Esophagus squamous epithelium (tissue), 5 donors: Measurements from ENCODE around the gene CDK6. TPM values are rescaled to one million over a fixed set of nuclear protein-coding genes. Genes with fewer than 3 reads are reported as not detected.

ENCODE experiments used
- DNase-seq: peaks from one replicate; lab custom pipeline; 2025; lab: John Stamatoyannopoulos, UW
- H3K27ac ChIP-seq, 4 donors: fragments of 200-600 bp; sonication (generic); one replicate each; pipeline ENCODE4 v1.5.1; 2016 to 2019; ENCODE audit warnings: mild to moderate bottlenecking in 1 of 4
- H3K27me3 ChIP-seq, 4 donors: fragments of 200-600 bp; sonication (generic); 1 replicate in 3 of 4; 2 replicates in 1 of 4; pipeline versions ENCODE4 v1.5.1 to v1.6.0; 2017 to 2021; ENCODE audit warnings: antibody characterized with exemption in 1 of 4
- H3K36me3 ChIP-seq, 3 donors: fragments of 200-600 bp; sonication (generic); one replicate each; pipeline ENCODE4 v1.5.1; 2016 to 2019
- H3K4me1 ChIP-seq, 3 donors: fragments of 200-600 bp; sonication (generic); one replicate each; pipeline ENCODE4 v1.5.1; 2017 to 2019
- H3K4me3 ChIP-seq, 4 donors: fragments of 200-600 bp; sonication (generic); 1 replicate in 3 of 4; 2 replicates in 1 of 4; pipeline ENCODE4 v1.5.1; 2016 to 2019; ENCODE audit warnings: mild to moderate bottlenecking in 2 of 4, moderate library complexity in 1 of 4
- H3K9me3 ChIP-seq, 3 donors: fragments of 200-600 bp; sonication (generic); one replicate each; pipeline ENCODE4 v1.5.1; 2016 to 2019
- POLR2A ChIP-seq, 4 donors: fragments of 450-650 bp; IDR thresholded peaks; one replicate each; pipeline ENCODE4 v1.6.1; 2017; ENCODE audit warnings: antibody characterized with exemption in 4 of 4, mild to moderate bottlenecking in 4 of 4, moderate library complexity in 3 of 4
- WGBS, 2 donors: methylation state at CpG; one replicate each; pipeline ENCODE4 v1.1.5; 2018; 5-methylcytosine and 5-hydroxymethylcytosine counted together
- intact Hi-C: fragments of 100-400 bp; cut with DNase I; formaldehyde crosslinking; loops from one replicate; pipeline ENCODE4 v1.15.0; 2022
- total RNA-seq, 4 donors: library from RNA; depleted of rRNA; stranded (reverse); fragments of >200 nt; gene quantifications; one replicate each; pipeline ENCODE4 v1.1.0, GENCODE V29; 2016
- TF ChIP-seq, protein P1 (sequence below), 6 experiments: fragments of 450-650 bp in 4 of 6; fragments of 200-600 bp in 2 of 6; sonication (generic) in 2 of 6; IDR thresholded peaks; one replicate each; pipeline ENCODE4 v1.5.1; 2016 to 2019; ENCODE audit warnings: antibody characterized with exemption in 6 of 6, mild to moderate bottlenecking in 4 of 6, moderate library complexity in 4 of 6
- donor health status: DM: yes; HTN: yes; CAD: no.

The CDK6 gene
- total RNA-seq, 4 donors from 2014 or later: 15.6 to 59.2 (median 32.4) TPM

DNA sequence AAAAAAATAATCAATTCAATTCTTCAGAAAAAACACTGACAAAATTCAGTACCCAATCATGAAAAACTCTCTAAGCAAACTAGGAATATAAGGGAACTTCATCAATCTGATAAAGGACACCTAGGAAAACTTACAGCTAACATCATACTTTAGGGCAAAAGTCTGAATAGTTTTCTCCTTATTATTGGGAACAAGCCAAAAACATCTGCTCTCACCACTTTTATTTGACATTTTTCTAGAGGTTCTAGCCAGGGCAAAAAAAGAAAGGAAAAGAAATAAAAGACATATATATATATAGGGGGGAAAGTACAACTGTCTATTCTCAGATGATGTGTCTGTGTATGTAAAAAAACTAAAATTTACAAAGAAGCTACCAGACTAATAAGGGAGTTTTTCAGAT is 19.0 kb downstream of the CDK6 start:
- Histone ChIP-seq H3K4me3 (no peak overlapping the region), H3K27me3 (no peaks in the 10 kb centered on the region), H3K9me3 (no peaks in the 10 kb centered on the region), H3K27ac (no peak overlapping the region), H3K4me1 (peaks cover 0 to 15% (median 0%) of the 10 kb centered on the region in 3 donors), H3K36me3 (no peaks in the 10 kb centered on the region)
- TF ChIP-seq, protein P1, sequence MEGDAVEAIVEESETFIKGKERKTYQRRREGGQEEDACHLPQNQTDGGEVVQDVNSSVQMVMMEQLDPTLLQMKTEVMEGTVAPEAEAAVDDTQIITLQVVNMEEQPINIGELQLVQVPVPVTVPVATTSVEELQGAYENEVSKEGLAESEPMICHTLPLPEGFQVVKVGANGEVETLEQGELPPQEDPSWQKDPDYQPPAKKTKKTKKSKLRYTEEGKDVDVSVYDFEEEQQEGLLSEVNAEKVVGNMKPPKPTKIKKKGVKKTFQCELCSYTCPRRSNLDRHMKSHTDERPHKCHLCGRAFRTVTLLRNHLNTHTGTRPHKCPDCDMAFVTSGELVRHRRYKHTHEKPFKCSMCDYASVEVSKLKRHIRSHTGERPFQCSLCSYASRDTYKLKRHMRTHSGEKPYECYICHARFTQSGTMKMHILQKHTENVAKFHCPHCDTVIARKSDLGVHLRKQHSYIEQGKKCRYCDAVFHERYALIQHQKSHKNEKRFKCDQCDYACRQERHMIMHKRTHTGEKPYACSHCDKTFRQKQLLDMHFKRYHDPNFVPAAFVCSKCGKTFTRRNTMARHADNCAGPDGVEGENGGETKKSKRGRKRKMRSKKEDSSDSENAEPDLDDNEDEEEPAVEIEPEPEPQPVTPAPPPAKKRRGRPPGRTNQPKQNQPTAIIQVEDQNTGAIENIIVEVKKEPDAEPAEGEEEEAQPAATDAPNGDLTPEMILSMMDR (IDR thresholded peaks at IDR 0.05): no peak
- TF ChIP-seq POLR2A (IDR thresholded peaks at IDR 0.05): no peak
- intact Hi-C loops: no loop called here
- no peak for DNase-seq

DNA sequence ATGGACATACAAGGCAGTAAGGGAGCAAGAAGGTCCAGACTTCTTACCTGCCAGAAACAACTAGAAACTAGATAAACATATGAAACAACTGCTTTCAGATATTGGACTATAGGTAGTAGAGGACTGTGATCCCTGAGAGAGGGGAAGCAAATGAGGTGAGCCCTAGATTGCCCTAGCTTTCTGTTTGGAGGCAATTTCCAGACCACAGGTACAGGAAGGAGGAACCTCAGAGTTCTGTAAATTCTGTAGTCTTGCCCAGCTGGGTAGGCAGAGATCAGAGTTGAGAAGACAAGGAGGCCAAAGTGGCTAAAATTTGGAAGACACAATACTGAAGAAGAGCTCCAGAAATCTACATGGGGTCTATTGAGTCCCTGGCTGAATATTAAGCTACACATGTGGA is 21.0 kb downstream of the CDK6 start:
- intact Hi-C loops: no loop called here
- no peak for DNase-seq
- H3K27ac ChIP-seq: no peak overlapping the region
- no peaks in the 10 kb centered on the region for H3K27me3 ChIP-seq
- no peaks in the 10 kb centered on the region for H3K9me3 ChIP-seq
- H3K4me3 ChIP-seq: no peak overlapping the region
- H3K4me1 ChIP-seq: peaks cover 0 to 15% (median 0%) of the 10 kb centered on the region in 3 donors
- TF ChIP-seq, protein P1 (IDR thresholded peaks at IDR 0.05): no peak
- H3K36me3 ChIP-seq: no peaks in the 10 kb centered on the region

DNA sequence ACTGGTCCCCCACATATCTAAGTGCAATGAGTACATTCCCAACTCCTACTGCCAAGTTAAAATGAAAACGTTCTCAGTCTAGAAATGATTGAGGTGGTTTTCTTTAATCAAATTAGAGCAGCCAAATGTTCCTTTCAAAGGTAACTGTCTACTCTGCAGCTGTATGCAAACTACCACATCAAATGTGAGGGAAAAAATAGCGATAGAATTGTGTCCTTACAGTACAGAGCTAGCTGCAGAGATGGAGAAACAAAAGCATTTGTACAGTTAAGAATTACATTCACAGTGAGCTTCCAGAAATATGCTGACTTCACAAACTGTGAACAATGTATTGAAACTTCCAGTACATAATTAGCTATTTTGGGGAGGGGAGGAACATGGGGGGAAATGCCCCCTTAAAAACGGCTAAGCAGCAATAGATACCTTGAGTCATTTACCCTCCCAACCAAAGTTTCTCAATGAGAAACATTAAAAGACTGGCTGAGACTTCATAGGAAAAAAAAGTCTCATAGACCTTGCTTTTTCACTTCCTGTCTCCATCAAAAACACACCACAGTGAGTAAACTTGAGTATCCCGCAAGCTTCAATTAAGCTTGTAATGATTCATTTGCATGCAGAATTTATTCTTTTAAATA is 22.9 kb downstream of the CDK6 start:
- H3K9me3 ChIP-seq: no peaks in the 10 kb centered on the region
- no peaks in the 10 kb centered on the region for H3K27me3 ChIP-seq
- H3K27ac ChIP-seq: no peak overlapping the region
- intact Hi-C loops: no loop called here
- H3K4me3 ChIP-seq: no peak overlapping the region
- H3K36me3 ChIP-seq: no peaks in the 10 kb centered on the region
- peaks cover 13 to 34% (median 14%) of the 10 kb centered on the region in 3 donors for H3K4me1 ChIP-seq
- no peak for DNase-seq
- no peak for TF ChIP-seq POLR2A (IDR thresholded peaks at IDR 0.05)
- TF ChIP-seq, protein P1 (IDR thresholded peaks at IDR 0.05): no peak
- WGBS, 2 donors: 28 to 32% methylated on average over 4 of the region's 4 CpGs

DNA sequence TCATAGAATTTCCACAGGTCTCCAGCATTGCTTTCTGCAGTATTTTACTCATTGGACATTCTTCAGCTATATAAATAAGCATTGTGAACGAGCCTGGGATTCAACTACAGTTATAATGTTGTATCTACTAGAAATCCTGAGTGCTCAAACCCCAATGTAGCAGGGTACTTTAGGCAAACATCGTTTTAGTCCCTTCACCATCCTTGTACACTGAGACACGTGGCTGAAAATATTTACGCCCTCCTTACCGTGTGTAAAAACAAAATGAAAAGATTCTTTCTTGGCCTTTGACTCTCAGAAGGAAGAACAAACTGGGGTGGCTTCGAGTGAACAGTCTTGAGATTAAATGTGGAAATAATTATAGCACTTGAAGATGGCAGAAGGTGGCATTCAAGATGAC is 25.2 kb downstream of the CDK6 start:
- 81 to 82% methylated on average over 6 of the region's 6 CpGs for WGBS, 2 donors
- no peaks in the 10 kb centered on the region for H3K36me3 ChIP-seq
- H3K9me3 ChIP-seq: no peaks in the 10 kb centered on the region
- H3K4me3 ChIP-seq: no peak overlapping the region
- H3K27ac ChIP-seq: no peak overlapping the region
- intact Hi-C loops: no loop called here
- H3K27me3 ChIP-seq: no peaks in the 10 kb centered on the region
- peaks cover 14 to 56% (median 14%) of the 10 kb centered on the region in 3 donors for H3K4me1 ChIP-seq
- TF ChIP-seq POLR2A (IDR thresholded peaks at IDR 0.05): no peak
- TF ChIP-seq, protein P1 (IDR thresholded peaks at IDR 0.05): no peak
- no peak for DNase-seq

DNA sequence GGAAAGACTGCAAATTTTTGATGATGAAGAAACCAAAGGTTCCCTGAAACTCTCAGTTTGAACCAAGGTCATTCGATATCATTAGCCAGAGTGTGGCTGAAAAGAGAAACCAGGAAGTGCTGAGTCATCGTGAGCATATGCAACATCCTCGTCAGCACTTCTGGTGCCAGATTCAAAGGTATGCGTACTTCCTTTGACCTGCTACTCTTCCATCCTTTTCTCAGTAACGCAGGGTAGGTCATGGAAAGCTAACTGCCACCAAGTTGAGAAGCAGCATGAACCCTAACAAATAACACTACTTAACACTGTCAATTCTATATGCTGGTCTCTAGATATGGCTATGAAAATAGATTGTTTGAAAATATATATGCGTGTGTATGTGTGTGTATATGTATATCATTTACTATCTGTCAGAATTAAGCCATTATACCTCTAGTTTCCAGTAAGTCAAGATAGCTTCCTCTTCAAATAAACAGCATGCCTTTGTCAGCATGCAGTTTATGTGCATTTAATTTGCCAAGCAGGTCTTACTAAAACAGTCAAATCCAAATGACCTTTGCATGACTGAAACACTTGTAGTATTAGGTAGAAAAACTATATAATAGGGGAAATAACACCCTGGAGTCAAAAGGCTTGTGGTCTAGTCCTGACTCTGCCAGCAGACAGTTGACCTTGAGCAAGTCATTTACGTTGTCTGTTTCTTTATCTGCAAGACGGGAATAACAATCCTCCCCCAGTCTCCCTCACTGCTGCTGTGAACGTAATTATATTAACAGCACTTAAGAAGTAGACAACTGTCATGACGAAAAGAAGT is 26.4 kb downstream of the CDK6 start:
- peak overlapping the region in 1 of 4 donors; percentile 28 for H3K4me3 ChIP-seq
- no peaks in the 10 kb centered on the region for H3K9me3 ChIP-seq
- peaks cover 14 to 59% (median 14%) of the 10 kb centered on the region in 3 donors for H3K4me1 ChIP-seq
- 28 to 36% methylated on average over 10 of the region's 10 CpGs for WGBS, 2 donors
- TF ChIP-seq, protein P1 (IDR thresholded peaks at IDR 0.05): no peak
- TF ChIP-seq POLR2A (IDR thresholded peaks at IDR 0.05): no peak
- H3K27ac ChIP-seq: peak overlapping the region; percentile 56 to 79 (median 74)
- peak; percentile 31 for DNase-seq
- intact Hi-C loops: no loop called here
- no peaks in the 10 kb centered on the region for H3K27me3 ChIP-seq
- no peaks in the 10 kb centered on the region for H3K36me3 ChIP-seq
